Osteoblast (primary cell): ENCODE measurements around the gene PPHLN1. TPM values are rescaled to one million over a fixed set of nuclear protein-coding genes. Genes with fewer than 3 reads are reported as not detected.
"Not testable (repeated sequence)": the region's sequence is repeated elsewhere in the genome, so short reads cannot be mapped to it uniquely, and the experiment has no call there.

Source experiments
- DNase-seq: peaks from one replicate; pipeline ENCODE4 v3.0.0; 2011; ENCODE audit warnings: low spot score, mixed read lengths; ENCODE audit not compliant: insufficient read length; ENCODE audit errors: missing footprints
- H2AFZ ChIP-seq: 2 replicates; pipeline ENCODE4 v1.6.0; 2011; ENCODE audit warnings: mild to moderate bottlenecking, low read length
- H3K27ac ChIP-seq: 2 replicates; pipeline ENCODE4 v1.5.1; 2011; ENCODE audit warnings: mild to moderate bottlenecking, low read depth, low read length, moderate library complexity
- H3K27me3 ChIP-seq: 2 replicates; pipeline ENCODE4 v1.6.0; 2012; ENCODE audit warnings: mild to moderate bottlenecking, control low read depth, inconsistent platforms, low read length, moderate library complexity; ENCODE audit not compliant: insufficient read depth
- H3K36me3 ChIP-seq: 2 replicates; pipeline ENCODE4 v1.5.1; 2011; ENCODE audit warnings: mild to moderate bottlenecking, low read length, control low read depth, moderate library complexity; ENCODE audit not compliant: insufficient read depth
- H3K4me1 ChIP-seq: 2 replicates; pipeline ENCODE4 v1.5.1; 2011; ENCODE audit warnings: mild to moderate bottlenecking, low read length, control low read depth, moderate library complexity; ENCODE audit not compliant: insufficient read depth
- H3K4me2 ChIP-seq: 2 replicates; pipeline ENCODE4 v1.6.0; 2011; ENCODE audit warnings: mild to moderate bottlenecking, low read length; ENCODE audit not compliant: insufficient read depth
- H3K4me3 ChIP-seq: fragments of 200-600 bp; sonication (generic); 3 replicates; pipeline ENCODE4 v1.5.1; 2012; ENCODE audit warnings: mild to moderate bottlenecking, low read length, inconsistent platforms; ENCODE audit not compliant: insufficient read depth
- H3K79me2 ChIP-seq: 2 replicates; pipeline ENCODE4 v1.6.0; 2012; ENCODE audit warnings: mild to moderate bottlenecking, low read length, control low read depth, inconsistent platforms; ENCODE audit not compliant: insufficient read depth
- H3K9me3 ChIP-seq: 2 replicates; pipeline ENCODE4 v1.5.1; 2011; ENCODE audit warnings: low read depth, low read length, control low read depth
- H4K20me1 ChIP-seq: 2 replicates; pipeline ENCODE4 v1.6.0; 2012; ENCODE audit warnings: mild to moderate bottlenecking, low read length, control low read depth; ENCODE audit not compliant: insufficient read depth
- total RNA-seq: library from RNA; depleted of rRNA; stranded (reverse); fragments of >200 nt; gene quantifications from 2 replicates; pipeline ENCODE4 v1.2.3, GENCODE V29; 2012
- TF ChIP-seq, protein P1 (sequence below): IDR thresholded peaks from 2 replicates; pipeline ENCODE4 v1.5.1; 2011; ENCODE audit warnings: mild to moderate bottlenecking, low read depth, low read length, moderate library complexity; ENCODE audit errors: extremely low read depth

PPHLN1 gene
- total RNA-seq, 1 donor: 70.9 TPM

DNA sequence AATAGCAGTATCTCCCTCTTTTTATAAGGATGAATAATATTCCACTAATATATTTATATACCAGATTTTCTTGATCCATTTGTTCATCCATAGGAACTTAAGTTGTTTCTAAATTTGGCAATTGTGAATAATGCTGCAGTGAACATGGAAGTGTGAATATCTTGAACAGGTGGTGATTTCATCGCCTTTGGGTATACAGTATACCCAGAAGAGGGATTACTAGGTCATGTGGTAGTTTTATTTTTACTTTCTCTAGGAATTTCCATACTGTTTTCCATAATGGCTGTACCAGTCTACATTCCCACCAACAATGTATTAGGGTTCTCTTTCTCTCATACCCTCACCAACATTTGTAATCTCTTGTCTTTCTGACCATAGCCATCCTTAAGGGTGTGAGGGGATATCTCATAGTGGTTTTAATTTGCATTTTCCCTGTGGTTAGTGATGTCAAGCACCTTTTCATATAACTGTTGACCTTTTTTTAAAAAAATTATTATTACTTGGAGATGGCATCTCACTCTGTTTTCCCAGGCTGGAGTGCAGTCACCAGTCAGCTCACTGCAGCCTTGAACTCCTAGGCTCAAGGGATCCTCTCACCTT lies 20.5 kb downstream of the PPHLN1 start:
- Histone ChIP-seq H3K4me3 (no peak overlapping the region), H3K36me3 (no peaks in the 10 kb centered on the region), H4K20me1 (no peaks in the 10 kb centered on the region), H3K79me2 (peaks cover 66% of the 10 kb centered on the region), H2AFZ (no peak overlapping the region), H3K9me3 (no peaks in the 10 kb centered on the region), H3K27ac (no peak overlapping the region), H3K4me2 (no peak overlapping the region), H3K27me3 (no peaks in the 10 kb centered on the region), H3K4me1 (peaks cover 4% of the 10 kb centered on the region)
- TF ChIP-seq, protein P1, sequence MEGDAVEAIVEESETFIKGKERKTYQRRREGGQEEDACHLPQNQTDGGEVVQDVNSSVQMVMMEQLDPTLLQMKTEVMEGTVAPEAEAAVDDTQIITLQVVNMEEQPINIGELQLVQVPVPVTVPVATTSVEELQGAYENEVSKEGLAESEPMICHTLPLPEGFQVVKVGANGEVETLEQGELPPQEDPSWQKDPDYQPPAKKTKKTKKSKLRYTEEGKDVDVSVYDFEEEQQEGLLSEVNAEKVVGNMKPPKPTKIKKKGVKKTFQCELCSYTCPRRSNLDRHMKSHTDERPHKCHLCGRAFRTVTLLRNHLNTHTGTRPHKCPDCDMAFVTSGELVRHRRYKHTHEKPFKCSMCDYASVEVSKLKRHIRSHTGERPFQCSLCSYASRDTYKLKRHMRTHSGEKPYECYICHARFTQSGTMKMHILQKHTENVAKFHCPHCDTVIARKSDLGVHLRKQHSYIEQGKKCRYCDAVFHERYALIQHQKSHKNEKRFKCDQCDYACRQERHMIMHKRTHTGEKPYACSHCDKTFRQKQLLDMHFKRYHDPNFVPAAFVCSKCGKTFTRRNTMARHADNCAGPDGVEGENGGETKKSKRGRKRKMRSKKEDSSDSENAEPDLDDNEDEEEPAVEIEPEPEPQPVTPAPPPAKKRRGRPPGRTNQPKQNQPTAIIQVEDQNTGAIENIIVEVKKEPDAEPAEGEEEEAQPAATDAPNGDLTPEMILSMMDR: no peak
- DNase-seq: no peak

DNA sequence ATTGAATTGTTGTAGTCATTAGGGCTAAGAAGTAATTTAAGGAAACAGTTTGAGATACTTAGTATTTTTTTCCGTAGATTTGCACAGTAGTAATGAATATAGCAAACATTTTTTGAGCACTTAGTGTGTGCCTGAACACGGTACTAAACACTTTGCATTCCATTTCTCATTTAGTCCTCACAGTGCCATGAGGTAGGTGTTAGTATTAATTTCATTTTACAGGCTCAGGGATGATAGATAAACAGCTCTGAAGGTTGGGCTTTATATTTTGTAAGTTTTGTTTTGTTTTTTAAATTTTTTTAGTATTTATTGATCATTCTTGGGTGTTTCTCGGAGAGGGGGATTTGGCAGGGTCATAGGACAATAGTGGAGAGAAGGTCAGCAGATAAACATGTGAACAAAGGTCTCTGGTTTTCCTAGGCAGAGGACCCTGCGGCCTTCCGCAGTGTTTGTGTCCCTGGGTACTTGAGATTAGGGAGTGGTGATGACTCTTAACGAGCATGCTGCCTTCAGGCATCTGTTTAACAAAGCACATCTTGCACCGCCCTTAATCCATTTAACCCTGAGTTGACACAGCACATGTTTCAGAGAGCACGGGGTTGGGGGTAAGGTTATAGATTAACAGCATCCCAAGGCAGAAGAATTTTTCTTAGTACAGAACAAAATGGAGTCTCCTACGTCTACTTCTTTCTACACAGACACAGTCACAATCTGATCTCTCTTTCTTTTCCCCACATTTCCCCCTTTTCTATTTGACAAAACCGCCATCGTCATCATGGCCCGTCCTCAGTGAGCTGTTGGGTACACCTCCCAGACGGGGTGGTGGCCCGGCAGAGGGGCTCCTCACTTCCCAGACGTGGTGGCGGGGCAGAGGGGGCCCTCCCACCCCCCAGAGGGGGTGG lies 23.4 kb downstream of the PPHLN1 start:
- H3K4me2 ChIP-seq, H4K20me1 ChIP-seq, H3K4me1 ChIP-seq, H2AFZ ChIP-seq, DNase-seq, H3K27ac ChIP-seq, H3K27me3 ChIP-seq, H3K4me3 ChIP-seq, H3K36me3 ChIP-seq, H3K9me3 ChIP-seq: not testable (repeated sequence)
- H3K79me2 ChIP-seq: peaks cover 52% of the 10 kb centered on the region

DNA sequence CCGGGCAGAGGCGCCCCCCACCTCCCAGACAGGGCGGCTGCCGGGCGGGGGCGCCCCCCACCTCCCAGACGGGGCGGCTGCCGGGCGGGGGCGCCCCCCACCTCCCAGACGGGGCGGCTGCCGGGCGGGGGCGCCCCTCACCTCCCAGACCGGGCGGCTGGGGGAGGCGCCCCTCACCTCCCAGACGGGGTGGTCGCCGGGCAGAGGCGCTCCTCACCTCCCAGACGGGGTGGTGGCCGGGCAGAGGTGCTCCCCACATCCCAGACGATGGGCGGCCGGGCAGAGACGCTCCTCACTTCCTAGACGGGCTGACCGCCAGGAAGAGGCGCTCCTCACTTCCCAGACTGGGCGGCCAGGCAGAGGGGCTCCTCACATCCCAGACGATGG lies 24.0 kb downstream of the PPHLN1 start:
- not testable (repeated sequence) for H2AFZ ChIP-seq, H3K27ac ChIP-seq, H3K4me1 ChIP-seq, H3K9me3 ChIP-seq, H3K27me3 ChIP-seq, H3K4me2 ChIP-seq, H3K4me3 ChIP-seq, H4K20me1 ChIP-seq, H3K36me3 ChIP-seq, DNase-seq
- peaks cover 47% of the 10 kb centered on the region for H3K79me2 ChIP-seq

GRCh38 chr12:42356344-42356743 lies 30.4 kb downstream of the PPHLN1 start:
- Histone ChIP-seq H2AFZ (no peak overlapping the region), H3K4me3 (no peak overlapping the region), H3K4me1 (peaks cover 4% of the 10 kb centered on the region), H4K20me1 (no peaks in the 10 kb centered on the region), H3K36me3 (peaks cover 20% of the 10 kb centered on the region), H3K27ac (no peak overlapping the region), H3K27me3 (no peaks in the 10 kb centered on the region), H3K9me3 (no peaks in the 10 kb centered on the region), H3K79me2 (peaks cover 24% of the 10 kb centered on the region), H3K4me2 (no peak overlapping the region)
- no peak for DNase-seq
- TF ChIP-seq, protein P1: no peak
